ENCODE results near the gene HS3ST3A1. TPM values are rescaled to one million over a fixed set of nuclear protein-coding genes. Genes with fewer than 3 reads are reported as not detected.

Gene HS3ST3A1
- total and polyA plus RNA-seq, 2 of the 4 experiments (the other 2 are of a cell fraction), result 8.8 to 9.0 TPM

- H3K27ac ChIP-seq (ENCODE audit: insufficient read depth, low read length), result no peak overlapping the region
- POLR2A ChIA-PET (ENCODE audit: unreplicated experiment), result no interaction called here
- ATAC-seq (ENCODE audit: low read depth), result no peak
- no peak overlapping the region for H3K14ac ChIP-seq (replicated peaks; ENCODE audit: low read depth, low read length)
- CTCF ChIA-PET, result no interaction called here
- no peaks in the 10 kb centered on the region for H4K20me1 ChIP-seq (ENCODE audit: insufficient read depth, low read length)
- H4K5ac ChIP-seq (ENCODE audit: low read depth, low read length), result no peak overlapping the region
- no peak overlapping the region for H2BK15ac ChIP-seq (ENCODE audit: low read depth, low read length)
- no peak overlapping the region for H3K9ac ChIP-seq (ENCODE audit: low read depth, low read length)
- in situ Hi-C loops (cut with MboI; ENCODE audit: low sequenced_read_pairs), result no loop called here
- no peak overlapping the region for H3K4me3 ChIP-seq (ENCODE audit: insufficient read depth, low read depth, low read length)
- 0 out of 2 replicates have a peak, but pooled peaks cover 2% of the 10 kb centered on the region for H3K4me1 ChIP-seq (ENCODE audit: control insufficient read depth, insufficient read depth, low read length)
- intact Hi-C loops (cut with micrococcal nuclease), result no loop called here
- no peaks in the 10 kb centered on the region for H3K9me1 ChIP-seq (ENCODE audit: insufficient read depth, low read length)
- no peak overlapping the region for H3K4ac ChIP-seq (ENCODE audit: low read depth, low read length)
- no peaks in the 10 kb centered on the region for H3K27me3 ChIP-seq (ENCODE audit: control insufficient read depth, insufficient read depth, low read length)
- H3K36me3 ChIP-seq (ENCODE audit: control insufficient read depth, insufficient read depth, low read length), result no peaks in the 10 kb centered on the region
- no TSS peak for BruUV-seq (replicated peaks)
- no peak overlapping the region for H2BK120ac ChIP-seq (ENCODE audit: low read depth, low read length)
- no peak overlapping the region for H4K91ac ChIP-seq (ENCODE audit: insufficient read depth, low read depth, low read length)
- no peak overlapping the region for H2AK5ac ChIP-seq (ENCODE audit: low read depth, low read length)
- no peak overlapping the region for H2BK5ac ChIP-seq (ENCODE audit: low read depth, low read length, poor library complexity, severe bottlenecking)
- peaks cover 23 to 36% of the 10 kb centered on the region in 2 experiments for H3K79me1 ChIP-seq (ENCODE audit: low read depth in 1 of 2, low read length in 2 of 2)
- TF ChIP-seq MAZ (IDR thresholded peaks at IDR 0.05; ENCODE audit: borderline replicate concordance, low read depth, low read length), result no peak
- TF ChIP-seq USF2 (IDR thresholded peaks at IDR 0.05; ENCODE audit: low read depth, low read length), result no peak
- TF ChIP-seq SMC3 (IDR thresholded peaks at IDR 0.05; ENCODE audit: low read depth, low read length), result no peak
- no peak for TF ChIP-seq MXI1 (IDR thresholded peaks at IDR 0.05; ENCODE audit: borderline replicate concordance, low read depth, low read length)
- no peak for TF ChIP-seq CHD1 (IDR thresholded peaks at IDR 0.05; ENCODE audit: low read depth, low read length)
- TF ChIP-seq RAD21 (IDR thresholded peaks at IDR 0.05; ENCODE audit: low read length), result no peak
- no peak for TF ChIP-seq RCOR1 (IDR thresholded peaks at IDR 0.05; ENCODE audit: insufficient replicate concordance, low read length)
- TF ChIP-seq POLR2A (IDR thresholded peaks at IDR 0.05; ENCODE audit: low read depth, low read length), result no peak
- TF ChIP-seq CTCF (conservative IDR thresholded peaks at IDR 0.05; ENCODE audit: low read depth, low read length), result no peak
- no peak for TF ChIP-seq FOS (IDR thresholded peaks at IDR 0.05; ENCODE audit: low read depth, low read length)
- no peak for TF ChIP-seq ELK1 (IDR thresholded peaks at IDR 0.05; ENCODE audit: borderline replicate concordance, low read depth, low read length)
- TF ChIP-seq BHLHE40 (IDR thresholded peaks at IDR 0.05; ENCODE audit: low read depth, low read length), result no peak
- TF ChIP-seq RFX5 (IDR thresholded peaks at IDR 0.05; ENCODE audit: low read depth, low read length), result no peak
- TF ChIP-seq NFE2L2 (IDR thresholded peaks at IDR 0.05; ENCODE audit: low read depth, low read length), result no peak
- H3K23ac ChIP-seq (ENCODE audit: low read depth, low read length), result no peak overlapping the region
- DNase-seq, result no peak
- dilution Hi-C loops (cut with HindIII; ENCODE audit: low sequenced_read_pairs, unreplicated experiment), result no loop called here
- H2BK20ac ChIP-seq (ENCODE audit: low read depth, low read length), result no peak overlapping the region
- H3K9me3 ChIP-seq (ENCODE audit: control insufficient read depth, insufficient read depth, low read length), result no peaks in the 10 kb centered on the region
- H3K4me2 ChIP-seq (ENCODE audit: low read depth, low read length), result no peak overlapping the region
- no CpG with 5 or more reads among the region's 2 CpGs for WGBS, 2 experiments (ENCODE audit: extremely low coverage in 2 of 2, insufficient read length in 1 of 2)
- H2AK9ac ChIP-seq (replicated peaks; ENCODE audit: low read depth, low read length, poor library complexity), result no peak overlapping the region
- no peak overlapping the region for H3K18ac ChIP-seq (ENCODE audit: low read depth, low read length)
- H4K8ac ChIP-seq (ENCODE audit: low read depth in 2 of 2, low read length in 2 of 2), result no peak overlapping the region
- no peak overlapping the region for H2AFZ ChIP-seq (replicated peaks; ENCODE audit: low read length, poor library complexity)
- no peak overlapping the region for H3K56ac ChIP-seq (ENCODE audit: extremely low read depth, insufficient read depth, low read length)
These were observed 106.3 kb downstream of the HS3ST3A1 start for GRCh38 chr17:13495423-13495822.
